ENCODE measurements around the gene RAB38.
A peak's percentile ranks its signal among the peaks of the same experiment; 100 is the strongest.

Gene RAB38

DNA sequence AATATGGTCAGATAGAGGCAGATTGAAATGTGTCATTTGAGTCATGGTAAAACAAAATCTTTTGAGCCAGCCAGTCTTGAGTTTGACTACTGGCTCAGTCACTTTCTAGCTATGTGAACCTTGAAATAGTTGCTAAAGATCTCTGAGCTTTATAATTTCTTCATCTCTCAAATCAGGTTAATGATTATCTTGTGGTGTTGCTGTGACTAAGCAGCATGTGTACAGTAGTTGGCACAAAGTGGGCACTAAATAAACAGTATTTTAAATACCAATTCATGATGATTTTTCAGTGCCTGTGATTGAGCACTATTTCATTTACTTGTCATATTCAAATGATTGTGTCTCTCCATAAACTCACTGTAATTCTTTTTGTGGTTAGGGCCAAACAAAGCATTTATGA is 70.8 kb downstream of the RAB38 start:
- peak overlapping the region; percentile 64 for H3K27ac ChIP-seq
- TF ChIP-seq CTCF (IDR thresholded peaks at IDR 0.05) (no peak), ZFX (IDR thresholded peaks at IDR 0.05; ENCODE audit: borderline replicate concordance) (no peak)

DNA sequence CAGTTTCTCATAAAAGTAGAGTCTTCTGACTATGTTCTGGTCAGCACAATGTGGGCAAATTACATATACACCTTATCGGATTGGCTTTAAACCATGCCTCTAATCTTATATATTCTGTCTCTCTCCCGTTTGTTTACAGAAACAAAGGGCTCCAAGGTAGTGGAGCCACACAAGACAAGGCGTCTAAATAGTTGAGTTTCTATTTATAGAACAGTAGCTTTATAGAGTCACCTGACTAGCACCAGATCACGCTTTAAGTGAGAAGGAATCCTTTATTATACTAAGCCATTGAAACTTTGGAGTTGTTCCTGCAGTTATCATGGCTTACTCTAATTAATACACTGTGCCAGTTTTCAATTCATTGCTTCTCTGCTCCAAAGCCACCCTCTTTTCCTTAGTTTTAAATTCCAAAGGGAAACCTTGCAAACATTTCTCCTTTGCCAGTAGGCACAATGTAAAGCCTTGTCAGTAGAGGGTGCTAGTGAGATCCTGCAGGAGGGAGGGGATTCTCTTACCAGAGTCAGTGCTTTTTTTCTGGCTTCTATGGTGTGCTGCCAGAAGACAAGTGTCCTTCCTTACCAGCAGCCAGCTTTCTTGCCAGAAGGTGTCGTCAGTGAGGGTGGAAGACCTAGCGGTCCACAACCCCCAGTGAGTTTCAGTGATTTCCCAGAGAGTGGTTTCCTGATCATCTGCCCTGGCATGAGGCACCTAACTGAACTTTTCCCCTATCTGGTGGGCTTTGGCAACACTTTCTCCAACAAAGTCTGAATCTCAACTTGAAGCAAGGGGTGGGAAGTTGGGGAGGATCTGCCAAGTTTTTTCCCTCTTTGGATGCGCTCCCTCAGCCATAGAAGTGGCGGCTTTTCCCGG is 71.7 kb downstream of the RAB38 start:
- H3K27ac ChIP-seq, result peak overlapping the region; percentile 64
- TF ChIP-seq CTCF (IDR thresholded peaks at IDR 0.05) (peak; percentile 95), ZFX (IDR thresholded peaks at IDR 0.05; ENCODE audit: borderline replicate concordance) (no peak)

DNA sequence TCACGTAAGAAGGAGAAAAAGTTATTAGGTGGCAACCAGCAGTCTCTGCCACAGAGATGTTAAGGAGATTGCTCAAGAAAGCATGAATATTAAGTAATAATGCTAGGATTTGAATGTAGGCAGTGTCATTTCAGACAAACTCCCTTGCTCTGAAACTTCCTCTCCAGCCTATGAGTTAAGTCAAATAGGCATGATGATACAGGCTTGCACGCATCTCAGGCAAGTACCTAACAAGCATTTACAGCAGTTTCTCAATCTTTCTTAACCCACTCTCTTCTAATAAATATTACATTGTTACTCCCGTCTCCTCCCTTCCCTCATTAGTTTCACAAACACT is 72.7 kb downstream of the RAB38 start:
- TF ChIP-seq CTCF (IDR thresholded peaks at IDR 0.05), result no peak
- peak overlapping the region; percentile 64; the same call in 1 of the 2 replicates for H3K27ac ChIP-seq

DNA sequence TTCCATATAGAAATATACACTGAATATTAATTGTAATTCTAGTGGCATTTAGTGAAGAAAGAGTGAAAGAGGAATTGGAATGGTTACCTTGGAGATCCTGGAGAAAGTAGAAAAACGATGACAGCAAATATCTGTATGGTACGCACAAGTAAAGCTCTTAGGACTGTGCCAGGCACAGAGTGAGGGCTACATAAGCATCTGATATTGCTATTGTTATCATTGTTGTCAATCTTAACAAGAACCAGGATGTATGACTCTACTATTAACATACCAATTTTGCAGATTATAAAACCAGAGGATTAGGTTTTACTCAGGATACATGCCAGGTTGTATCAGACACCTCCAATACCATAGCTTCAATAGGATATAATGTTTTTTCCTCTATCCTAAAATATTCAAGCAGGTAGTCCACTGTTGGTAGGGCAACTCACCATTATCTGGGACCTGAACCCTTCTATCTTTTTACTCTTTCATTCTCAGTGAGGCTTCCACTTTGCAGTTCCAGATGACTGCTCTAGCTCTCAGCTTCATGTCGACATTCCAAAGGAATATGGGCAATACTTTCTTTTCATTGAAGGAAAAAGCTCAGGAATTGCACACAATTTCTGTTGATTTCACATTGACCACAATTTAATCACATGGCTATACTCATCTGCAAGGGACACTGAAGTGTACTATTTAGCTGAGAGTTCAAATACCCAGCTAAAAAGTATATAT is 73.2 kb downstream of the RAB38 start:
- no peak overlapping the region for H3K27ac ChIP-seq
- no peak for TF ChIP-seq CTCF (IDR thresholded peaks at IDR 0.05)
- no peak for TF ChIP-seq ZFX (IDR thresholded peaks at IDR 0.05; ENCODE audit: borderline replicate concordance)

GRCh38 chr11:88100151-88100550 is 75.1 kb downstream of the RAB38 start:
- no peak overlapping the region for H3K27ac ChIP-seq
- TF ChIP-seq ZFX (IDR thresholded peaks at IDR 0.05; ENCODE audit: borderline replicate concordance) (no peak), CTCF (IDR thresholded peaks at IDR 0.05) (no peak)

- no peak overlapping the region for H3K27ac ChIP-seq
- no peak for TF ChIP-seq ZFX (IDR thresholded peaks at IDR 0.05; ENCODE audit: borderline replicate concordance)
- TF ChIP-seq CTCF (IDR thresholded peaks at IDR 0.05), result no peak
Observed at GRCh38 chr11:88098289-88098688, 77.0 kb downstream of the RAB38 start.

GRCh38 chr11:88089134-88089533 is 86.1 kb downstream of the RAB38 start:
- TF ChIP-seq ZFX (IDR thresholded peaks at IDR 0.05; ENCODE audit: borderline replicate concordance) (no peak), CTCF (IDR thresholded peaks at IDR 0.05) (no peak)
- no peak overlapping the region for H3K27ac ChIP-seq
